GM18511 (cell line): ENCODE results near the gene BMPER.

ENCODE experiments used
- ATAC-seq: cut with Tn5 transposase; IDR thresholded peaks from one replicate; pipeline ENCODE4 v1.9.1; 2021; ENCODE audit warnings: mild to moderate bottlenecking, moderate library complexity; ENCODE audit not compliant: unreplicated experiment

Gene BMPER

DNA sequence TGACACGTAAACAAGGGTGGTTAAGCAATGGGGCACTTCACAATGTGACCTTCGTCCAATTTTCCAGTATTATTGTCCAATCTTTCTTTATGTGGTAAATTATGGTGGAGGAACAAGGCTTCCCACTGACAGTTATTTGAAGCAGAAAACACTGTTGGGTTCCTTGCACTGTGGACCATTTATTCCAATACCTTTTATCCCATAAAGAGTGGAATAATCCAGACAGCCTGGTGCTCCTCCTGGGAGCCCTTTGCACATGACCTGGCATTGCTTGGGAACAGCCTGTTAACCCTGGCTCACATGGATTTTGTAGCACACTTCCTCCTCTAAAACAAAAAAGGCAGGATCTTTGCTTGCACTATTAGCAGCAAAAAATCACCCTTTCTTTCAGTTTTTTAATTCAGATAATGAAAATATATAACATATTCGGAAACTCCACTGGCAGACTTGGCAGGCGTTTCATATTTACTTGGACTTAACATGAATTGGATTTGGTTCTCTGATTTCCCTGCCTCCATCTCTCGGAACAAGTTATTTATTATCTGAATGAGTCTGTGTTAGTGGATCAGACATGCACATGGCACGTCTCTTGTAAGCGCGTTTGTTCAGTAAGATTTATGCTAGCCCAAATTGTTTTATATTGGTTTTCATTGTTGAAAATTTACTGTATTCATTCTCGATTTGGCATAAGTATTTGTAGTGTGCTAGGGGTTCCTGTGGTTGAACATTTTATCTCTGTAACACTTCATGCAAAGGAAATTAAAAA lies 59.3 kb downstream of the BMPER start:
- no peak for ATAC-seq

DNA sequence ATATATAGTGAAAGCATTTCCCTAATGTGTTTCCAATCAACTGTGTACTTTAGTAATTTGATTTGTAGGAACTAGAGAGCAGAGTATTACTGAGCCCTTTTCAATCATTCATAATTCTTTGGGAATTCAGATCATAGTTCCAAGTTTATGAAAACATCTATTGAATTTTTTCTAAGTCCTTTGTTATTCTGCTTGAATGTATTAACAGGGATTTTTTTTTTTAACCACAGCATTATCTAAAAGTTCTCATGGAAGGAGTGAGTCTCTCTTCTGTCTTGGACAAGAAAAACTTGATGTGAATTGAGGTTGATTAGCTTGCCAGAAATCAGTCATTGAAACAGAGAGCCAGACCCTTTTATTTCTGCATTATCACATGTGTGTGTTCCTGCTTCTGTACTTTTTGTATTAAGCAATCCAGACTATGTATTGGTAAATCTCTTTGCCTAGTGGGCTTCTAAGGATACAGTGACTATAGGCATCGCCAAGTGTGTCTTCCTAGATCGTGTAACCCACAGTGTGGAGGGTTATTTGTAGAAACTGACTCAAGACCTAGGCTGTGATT lies 59.9 kb downstream of the BMPER start:
- no peak for ATAC-seq

DNA sequence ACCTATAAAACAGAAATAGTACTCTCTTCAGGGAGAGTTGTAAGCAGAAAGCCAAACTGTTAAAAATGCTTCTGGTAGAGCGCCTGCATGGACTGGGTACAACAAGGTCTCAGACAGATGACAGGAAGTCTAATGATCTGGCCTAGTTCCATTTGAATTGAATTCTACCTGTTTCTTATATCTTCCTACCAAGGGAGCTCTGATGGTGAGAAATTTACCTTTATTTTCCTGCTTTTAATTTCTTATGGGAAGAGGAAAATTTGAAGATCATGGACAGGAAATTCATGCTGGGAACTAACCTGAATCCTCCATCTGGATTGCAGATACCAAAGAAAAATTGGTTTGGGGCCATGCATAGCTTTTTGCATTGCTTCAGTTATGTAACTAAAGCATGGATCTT lies 63.3 kb downstream of the BMPER start:
- no peak for ATAC-seq

DNA sequence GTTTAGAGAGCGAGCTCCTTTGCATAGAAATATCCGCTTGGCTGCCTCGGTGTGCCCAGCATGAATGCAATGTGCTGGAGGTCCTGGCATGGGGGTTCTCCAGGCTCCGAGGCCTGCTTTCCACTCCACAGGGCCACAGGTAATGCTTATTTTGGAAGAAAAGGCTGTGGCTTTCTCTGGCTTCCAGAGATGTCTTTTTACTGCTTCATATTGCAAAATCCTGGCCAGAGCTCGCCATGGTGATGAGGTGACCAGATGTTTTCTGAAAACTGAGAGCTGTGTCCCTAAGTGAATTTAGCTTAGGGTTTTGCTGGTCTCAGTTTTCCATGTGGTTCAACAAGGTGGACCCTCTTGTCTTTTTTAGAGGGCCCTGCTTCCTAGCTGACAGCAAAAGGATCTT lies 65.2 kb downstream of the BMPER start:
- no peak for ATAC-seq

DNA sequence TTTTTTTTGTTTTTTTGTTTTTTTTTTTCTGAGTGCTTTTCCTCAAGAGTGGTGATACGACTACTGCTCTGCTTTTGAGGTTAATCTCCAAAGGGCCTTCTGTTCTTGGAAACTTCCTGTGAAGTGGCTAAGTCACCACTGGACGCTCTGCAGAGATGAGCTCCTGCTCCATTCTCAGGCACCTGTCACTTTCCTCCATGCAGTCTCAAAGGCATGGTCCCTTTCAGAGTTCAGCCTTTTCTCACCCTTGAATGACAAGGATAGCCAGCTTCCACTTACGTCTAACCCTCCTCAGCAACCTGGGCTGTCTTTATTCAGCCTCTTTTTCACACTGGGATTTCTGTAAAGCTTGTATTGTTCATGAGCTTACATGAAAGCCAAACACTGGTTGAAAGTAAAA lies 65.8 kb downstream of the BMPER start:
- no peak for ATAC-seq

DNA sequence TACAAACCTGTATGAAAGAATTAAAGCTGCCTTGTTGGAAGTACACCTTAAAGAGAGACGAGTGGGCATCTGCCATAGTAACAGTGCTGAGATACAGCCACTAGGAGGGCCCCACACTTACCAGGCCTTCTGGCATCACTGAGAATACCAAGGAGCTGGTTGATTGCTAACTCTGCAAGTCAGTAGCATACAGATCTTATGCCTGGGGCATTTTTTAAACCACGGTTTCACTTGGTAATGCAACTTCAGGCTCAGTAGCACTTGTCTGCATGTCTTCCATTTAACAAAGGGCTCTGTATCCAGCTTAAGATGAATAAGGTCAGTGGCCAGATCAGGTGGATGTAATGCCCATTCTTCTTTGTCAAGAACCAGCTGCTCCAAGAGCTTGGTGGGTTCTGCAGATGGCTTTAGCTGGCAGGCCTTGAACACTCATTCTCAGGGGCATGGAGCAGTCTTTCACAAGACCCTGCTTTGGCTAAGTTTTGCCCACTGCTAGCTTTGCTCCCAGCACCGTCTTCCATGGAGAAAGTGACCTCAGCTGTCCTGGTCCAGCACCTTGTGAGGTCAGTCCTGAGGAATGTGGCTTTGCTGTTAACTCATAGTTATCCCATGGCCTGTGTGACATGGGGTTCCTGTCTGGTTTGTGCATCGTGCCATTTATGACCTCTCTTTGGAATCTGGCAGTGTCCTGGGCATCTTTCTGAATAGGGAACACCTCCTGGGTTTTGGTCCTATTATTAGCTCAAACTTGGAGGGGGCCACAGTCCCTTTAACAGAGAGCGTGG lies 68.1 kb downstream of the BMPER start:
- ATAC-seq: no peak

DNA sequence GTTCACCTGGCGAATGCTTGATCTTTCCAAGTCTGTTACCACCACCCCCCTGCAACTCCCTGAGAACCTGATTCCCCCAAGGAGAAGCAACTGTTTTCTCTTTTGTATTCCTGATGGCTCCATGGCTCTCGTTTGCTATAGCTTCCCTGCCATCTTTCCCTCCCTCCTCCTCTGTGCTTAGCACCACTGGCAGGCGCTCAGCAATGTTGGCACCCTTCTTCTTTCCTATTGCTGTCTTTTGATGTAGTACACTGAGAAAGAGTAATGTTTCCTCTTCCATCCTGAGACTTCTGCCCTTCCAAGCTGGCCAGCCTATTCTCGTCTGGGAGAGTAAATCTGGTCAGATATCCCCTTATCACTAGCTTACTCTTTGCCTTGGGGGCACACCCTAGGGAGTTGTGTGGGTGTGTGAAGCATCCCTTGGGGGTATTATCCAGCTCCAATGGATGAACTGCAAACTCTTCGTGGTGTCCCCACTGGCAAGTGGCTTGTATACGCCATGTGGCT lies 74.0 kb downstream of the BMPER start:
- ATAC-seq: no peak

DNA sequence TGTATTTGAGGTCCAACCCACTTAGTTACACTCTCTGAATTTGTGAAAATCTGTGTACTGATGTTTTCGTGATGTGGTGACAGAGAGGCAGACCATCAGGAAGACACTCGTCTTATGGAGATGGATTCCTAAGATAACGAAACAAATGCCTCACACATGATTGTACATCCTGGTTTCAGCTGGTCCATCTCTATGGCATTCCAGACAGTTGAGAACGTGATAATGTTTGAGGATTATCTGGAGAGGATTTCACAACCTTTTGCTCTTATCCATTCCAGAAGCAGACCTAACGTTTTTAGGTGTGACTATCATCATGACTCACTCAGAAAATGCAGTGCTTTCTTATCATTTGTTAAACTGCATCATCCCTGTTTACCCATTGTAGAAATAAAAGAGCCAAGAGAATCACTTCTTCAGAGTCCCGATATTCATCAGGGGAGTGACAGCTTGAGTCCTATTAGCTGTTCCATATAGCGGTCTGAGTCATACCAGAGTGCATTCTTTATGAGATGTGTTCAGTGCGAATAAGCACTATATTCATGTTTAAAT lies 74.5 kb downstream of the BMPER start:
- no peak for ATAC-seq

DNA sequence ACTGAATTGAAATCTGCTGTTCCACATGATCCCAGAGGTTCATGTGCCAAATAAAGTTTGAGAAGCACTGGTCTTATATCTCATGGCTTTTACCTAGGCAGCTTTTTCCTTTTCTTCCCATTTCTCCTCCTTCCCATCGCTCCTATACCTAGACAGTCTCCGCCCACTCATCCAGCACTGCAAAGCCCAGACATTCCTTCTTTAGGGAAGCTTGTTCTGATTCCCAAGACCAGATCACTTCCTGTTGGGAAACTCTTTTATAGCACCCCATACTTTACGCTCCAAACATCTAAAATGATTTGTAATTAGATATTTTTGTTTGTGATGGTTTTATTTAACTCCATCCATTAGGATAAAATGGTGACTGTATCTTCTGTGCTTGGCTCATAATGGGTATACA lies 75.9 kb downstream of the BMPER start:
- ATAC-seq: no peak

DNA sequence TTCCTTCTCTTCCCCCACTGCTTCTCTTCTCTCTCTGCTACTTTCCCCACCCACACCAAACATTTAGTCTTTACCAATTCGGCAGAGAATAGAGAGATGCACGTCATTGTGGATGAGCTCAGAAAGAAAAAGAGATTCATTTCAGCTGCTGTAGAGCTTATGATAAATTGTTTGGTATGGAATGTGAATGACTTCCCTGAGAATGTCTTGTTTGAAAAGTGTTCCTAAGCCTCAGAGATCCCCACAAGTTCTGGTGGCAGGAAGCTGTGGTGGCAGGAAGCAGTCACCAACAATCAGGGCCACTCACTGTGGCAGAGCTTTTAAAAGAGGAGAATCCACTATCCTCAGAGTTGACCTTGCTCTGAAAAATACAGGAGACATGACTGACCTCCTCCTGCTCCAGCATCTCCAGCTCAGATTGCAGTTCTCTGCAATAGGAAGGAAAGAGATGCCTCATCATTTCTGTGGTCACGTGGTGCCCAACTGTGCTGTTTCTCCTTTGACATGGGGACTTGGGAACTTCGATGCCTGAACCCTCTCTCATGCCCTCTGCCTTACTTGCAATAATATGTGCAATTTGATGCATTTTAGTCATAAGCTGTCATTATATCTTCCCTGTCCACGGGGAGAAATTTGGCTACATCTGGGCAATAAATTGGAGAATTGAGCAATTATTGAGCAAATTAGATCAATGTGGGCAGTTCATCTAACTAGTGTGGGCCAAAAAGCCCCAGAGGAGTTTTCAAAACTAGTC lies 76.5 kb downstream of the BMPER start:
- ATAC-seq: no peak

DNA sequence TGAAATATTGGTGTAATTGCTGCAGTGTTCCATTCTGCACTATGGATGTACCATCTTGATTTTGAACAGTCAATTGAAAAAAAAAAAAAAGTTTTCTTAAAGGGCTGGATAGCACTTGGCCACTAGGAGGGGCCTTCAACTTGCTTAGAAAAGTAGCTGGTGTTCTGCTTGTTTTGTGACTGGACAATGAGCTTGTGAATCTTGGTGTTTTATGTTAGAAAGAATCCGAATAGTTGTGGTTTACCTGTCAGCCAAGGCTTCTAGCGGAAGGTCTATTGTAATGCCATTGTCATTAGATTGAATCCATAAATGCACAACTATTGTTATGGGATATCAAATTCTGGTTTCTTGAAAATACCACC lies 77.1 kb downstream of the BMPER start:
- no peak for ATAC-seq

DNA sequence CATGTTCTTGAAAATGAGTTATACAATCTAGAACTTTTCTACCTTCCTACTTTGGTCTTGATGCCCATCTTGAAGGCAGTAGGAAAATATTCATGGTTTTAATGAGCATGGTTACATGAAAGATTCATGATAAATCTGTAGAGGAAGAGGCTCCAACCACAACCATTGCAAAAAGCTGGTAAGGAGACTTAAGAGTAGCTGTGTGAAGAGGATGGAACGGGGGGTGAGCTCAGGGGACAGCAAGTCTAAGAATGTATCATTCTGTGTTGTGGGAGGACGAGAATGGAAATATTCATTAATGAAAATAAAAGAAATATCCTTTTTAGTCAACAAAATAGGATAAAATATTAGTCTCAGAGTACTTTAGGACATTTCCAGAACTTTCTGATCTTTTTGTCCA lies 81.1 kb downstream of the BMPER start:
- ATAC-seq: no peak

DNA sequence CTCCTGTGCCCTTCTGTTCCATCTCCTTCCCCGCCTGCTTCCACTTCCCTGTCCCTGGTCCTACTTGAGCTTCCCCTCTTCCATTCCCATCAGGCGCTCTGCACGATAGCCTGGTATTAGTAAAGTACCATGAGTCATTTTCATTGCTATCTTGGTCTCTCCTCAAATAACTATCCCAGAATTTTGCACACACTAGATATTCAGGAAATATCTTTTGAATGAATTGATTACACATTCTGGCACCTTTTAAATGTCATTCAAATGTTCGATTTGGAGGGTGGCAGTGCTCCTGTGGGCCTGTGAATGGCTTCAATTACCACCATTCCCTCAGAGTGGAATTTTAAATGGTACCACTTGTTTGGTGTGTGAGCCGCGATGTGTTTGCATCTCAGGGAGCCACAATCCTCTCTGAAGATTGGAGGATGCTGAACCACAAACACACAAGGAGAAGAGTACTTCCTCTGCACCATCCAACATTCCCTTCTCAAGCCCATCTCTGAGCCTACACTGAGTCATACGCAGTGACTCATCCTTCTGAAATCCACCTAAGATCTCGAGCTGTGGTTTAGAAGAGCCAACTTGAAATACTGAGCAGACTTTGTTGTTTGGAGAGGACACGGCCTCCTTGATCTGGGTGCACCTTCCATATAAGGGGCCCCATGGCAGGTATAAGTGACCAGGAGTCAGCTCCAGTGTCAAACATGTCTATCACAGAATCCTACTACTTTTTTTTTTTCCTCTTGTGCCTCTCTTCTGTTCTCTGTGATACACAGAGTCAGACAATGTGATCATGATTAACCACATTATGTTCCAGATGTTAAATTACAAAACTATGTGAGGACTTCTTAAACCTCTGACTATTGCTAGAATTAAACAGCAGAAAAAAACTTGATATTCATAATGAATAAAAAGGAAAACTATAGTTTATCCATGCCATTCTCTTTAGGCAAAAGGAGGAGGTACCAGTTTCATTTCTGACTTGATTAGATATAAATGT lies 81.9 kb downstream of the BMPER start:
- no peak for ATAC-seq

DNA sequence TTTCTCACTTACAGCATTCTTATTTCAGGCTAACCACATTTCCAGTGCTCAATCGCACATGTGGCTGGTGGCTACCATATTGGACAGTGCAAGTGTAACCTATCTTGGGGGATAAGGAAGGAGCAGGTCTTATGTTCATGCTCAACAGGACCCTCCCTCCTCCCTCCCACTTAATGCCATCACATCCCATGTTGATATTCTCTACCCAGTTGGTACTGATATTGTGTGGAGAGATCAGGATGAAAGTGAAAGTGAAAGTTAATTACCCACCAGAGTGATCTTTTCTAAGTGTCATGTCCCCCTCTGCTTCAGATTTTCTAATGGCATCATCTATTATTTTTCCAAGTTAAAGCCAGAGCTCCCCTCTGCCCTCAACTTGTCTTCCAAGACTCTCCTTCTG lies 91.6 kb downstream of the BMPER start:
- no peak for ATAC-seq

DNA sequence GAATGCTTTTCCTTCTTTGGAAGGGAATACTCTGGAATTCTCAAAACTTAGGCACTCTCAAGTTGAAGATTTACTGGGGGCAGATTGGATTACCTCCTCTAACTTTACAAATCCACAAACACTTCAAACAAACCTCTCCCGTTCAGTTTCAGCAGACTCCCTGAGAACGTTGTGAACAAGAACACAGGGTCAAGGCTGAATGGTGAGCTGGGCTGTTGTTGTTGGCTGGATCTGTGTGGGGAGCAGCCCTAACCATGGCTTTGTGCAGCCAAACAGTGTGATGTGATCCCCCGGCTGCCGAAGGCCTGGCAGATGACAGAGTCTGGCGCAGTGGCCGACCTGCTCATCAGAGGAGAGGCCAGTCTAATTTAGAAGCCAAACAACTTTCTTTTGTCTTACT lies 93.1 kb downstream of the BMPER start:
- no peak for ATAC-seq

DNA sequence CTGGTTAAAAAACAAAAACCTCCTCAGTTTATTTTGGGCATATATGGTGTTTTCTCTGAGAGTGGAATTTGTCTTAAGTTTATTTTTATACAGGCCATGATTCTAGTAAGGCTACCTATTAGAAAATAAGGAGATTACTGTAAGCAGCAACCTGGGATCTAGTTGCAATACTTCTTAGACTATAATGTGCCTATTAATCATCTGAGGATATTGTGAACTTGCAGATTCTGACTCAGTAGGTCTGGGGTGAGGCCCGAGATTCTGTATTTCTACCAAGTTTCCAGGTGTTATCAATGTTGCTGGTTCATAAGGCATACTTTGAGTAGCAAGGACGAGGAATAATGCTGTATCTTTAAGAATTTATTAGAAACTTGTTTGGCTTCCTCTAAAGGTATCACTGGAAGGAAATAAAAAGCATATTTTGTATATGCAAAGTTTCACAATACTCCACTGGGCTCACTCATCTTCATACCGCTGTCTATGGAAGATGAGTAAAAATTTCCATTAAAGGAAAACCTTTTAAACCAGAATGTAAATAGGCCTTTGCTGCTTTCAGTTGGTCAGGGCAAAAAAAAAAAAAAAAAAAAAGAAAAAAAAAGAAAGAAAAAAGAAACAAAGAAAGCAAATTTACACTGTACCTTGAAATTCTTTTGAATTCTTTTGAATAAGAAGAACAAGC lies 105.8 kb downstream of the BMPER start:
- no peak for ATAC-seq

DNA sequence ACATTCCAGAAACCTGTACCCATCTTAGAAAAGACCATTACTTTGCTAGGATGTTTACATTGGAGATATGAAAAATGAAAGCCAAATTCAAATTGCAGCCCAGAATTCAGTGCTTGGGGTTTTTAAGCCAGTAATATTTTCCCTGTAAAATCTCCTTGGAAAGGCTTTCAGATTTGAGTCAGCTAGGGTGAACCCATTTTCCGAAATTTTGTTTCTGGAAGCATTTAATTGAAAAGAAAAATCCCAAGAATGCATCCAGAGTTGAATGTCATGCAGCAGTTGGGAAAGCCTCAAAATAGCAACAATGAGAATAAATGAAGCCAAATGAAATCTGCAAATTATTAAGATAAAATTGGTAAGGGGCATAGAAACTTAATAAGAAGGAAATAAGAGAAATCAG lies 106.4 kb downstream of the BMPER start:
- no peak for ATAC-seq

DNA sequence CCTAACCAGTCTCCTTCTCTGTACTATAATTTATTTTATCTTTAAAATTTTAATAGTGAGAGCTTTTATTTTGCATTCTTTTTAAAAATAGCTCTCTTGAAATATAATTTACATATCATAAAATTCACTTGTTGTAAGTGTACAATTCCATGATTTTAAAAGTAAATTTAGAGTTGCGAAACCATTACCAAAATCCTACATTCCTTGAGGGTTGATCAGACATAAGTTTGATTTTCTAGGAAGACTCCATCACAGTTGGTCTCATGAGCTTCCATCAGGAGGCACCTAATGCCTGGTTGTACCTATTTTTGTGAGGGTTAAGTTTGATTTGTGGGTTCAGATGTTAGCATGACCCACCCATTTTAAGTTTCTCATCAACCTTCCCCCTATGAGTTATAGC lies 108.1 kb downstream of the BMPER start:
- ATAC-seq: no peak

DNA sequence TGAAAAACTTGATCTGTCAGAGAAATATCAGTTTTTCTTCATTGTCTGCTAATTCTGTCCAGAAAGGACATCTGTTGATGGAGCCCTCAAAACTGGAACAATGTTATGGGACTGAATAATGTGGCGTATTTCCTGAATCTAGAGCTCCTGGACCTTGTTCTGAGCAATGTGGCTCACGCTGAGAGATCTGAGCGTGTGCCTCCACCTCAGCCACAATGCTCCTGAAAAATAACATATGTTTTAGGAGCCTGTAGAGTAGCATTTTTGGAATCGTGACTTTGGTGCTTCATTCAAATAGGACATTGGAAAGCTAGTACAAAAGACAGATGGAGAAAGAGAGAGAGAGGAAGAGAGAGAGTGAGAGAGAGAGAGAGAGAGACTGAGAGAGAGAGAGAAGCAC lies 110.3 kb downstream of the BMPER start:
- ATAC-seq: no peak
